Ishikawa (cell line): ENCODE data around the gene ADAMTS15.

Experiments
- CEBPB ChIP-seq: IDR thresholded peaks from 2 replicates; pipeline ENCODE4 v1.6.1; 2012
- CREB1 ChIP-seq: IDR thresholded peaks from 2 replicates; pipeline ENCODE4 v1.6.1; 2012; ENCODE audit warnings: low read depth
- EGR1 ChIP-seq: IDR thresholded peaks from 2 replicates; pipeline ENCODE4 v1.6.1; 2012
- EP300 ChIP-seq: IDR thresholded peaks from 2 replicates; pipeline ENCODE4 v1.6.1; 2012; ENCODE audit warnings: borderline replicate concordance
- FOXM1 ChIP-seq: IDR thresholded peaks from 2 replicates; pipeline ENCODE4 v1.6.1; 2012; ENCODE audit warnings: low read depth, borderline replicate concordance
- MAX ChIP-seq: IDR thresholded peaks from 2 replicates; pipeline ENCODE4 v1.6.1; 2012
- NFIC ChIP-seq: IDR thresholded peaks from 2 replicates; pipeline ENCODE4 v1.6.1; 2012
- RAD21 ChIP-seq: IDR thresholded peaks from 2 replicates; pipeline ENCODE4 v1.6.1; 2012; ENCODE audit warnings: low read depth
- REST ChIP-seq: IDR thresholded peaks from 2 replicates; pipeline ENCODE4 v1.6.1; 2012; ENCODE audit warnings: low read depth, mild to moderate bottlenecking
- TAF1 ChIP-seq: IDR thresholded peaks from 2 replicates; pipeline ENCODE4 v1.6.1; 2012; ENCODE audit warnings: low read depth, mild to moderate bottlenecking
- TCF12 ChIP-seq: IDR thresholded peaks from 2 replicates; pipeline ENCODE4 v1.6.1; 2012; ENCODE audit warnings: low read depth
- TEAD4 ChIP-seq: IDR thresholded peaks from 2 replicates; pipeline ENCODE4 v1.6.1; 2012
- USF1 ChIP-seq: IDR thresholded peaks from 2 replicates; pipeline ENCODE4 v1.6.1; 2012
- YY1 ChIP-seq: IDR thresholded peaks from 2 replicates; pipeline ENCODE4 v1.6.1; 2012; ENCODE audit warnings: low read depth
- ZBTB7A ChIP-seq: IDR thresholded peaks from 2 replicates; pipeline ENCODE4 v1.6.1; 2012; ENCODE audit warnings: low read depth

Gene ADAMTS15

GRCh38 chr11:130421199-130421585 lies 27.3 kb upstream of the ADAMTS15 start:
- TF ChIP-seq TEAD4 (no peak), TCF12 (no peak), TAF1 (no peak), EGR1 (no peak), NFIC (no peak), RAD21 (no peak), EP300 (no peak), YY1 (no peak), REST (no peak), FOXM1 (no peak), ZBTB7A (no peak), CEBPB (no peak), CREB1 (no peak), USF1 (no peak)

- no peak for TF ChIP-seq EGR1
- no peak for TF ChIP-seq NFIC
- TF ChIP-seq EP300: no peak
- no peak for TF ChIP-seq USF1
- TF ChIP-seq REST: no peak
- no peak for TF ChIP-seq CEBPB
Measured at GRCh38 chr11:130421697-130422096, 26.7 kb upstream of the ADAMTS15 start.

GRCh38 chr11:130422251-130422995 lies 26.0 kb upstream of the ADAMTS15 start:
- TF ChIP-seq YY1: no peak
- TF ChIP-seq REST: no peak

GRCh38 chr11:130423541-130424142 lies 24.8 kb upstream of the ADAMTS15 start:
- TF ChIP-seq MAX: no peak
- no peak for TF ChIP-seq TAF1
- no peak for TF ChIP-seq ZBTB7A
- no peak for TF ChIP-seq TEAD4
- TF ChIP-seq NFIC: no peak
- no peak for TF ChIP-seq RAD21
- no peak for TF ChIP-seq CEBPB
- no peak for TF ChIP-seq CREB1
- no peak for TF ChIP-seq EGR1
- TF ChIP-seq TCF12: no peak
- TF ChIP-seq USF1: no peak
- TF ChIP-seq YY1: no peak
- no peak for TF ChIP-seq EP300
